ENCODE data around the gene VAV2.
A peak's percentile ranks its signal among the peaks of the same experiment; 100 is the strongest.

The VAV2 gene

GRCh38 chr9:133991964-133992779, at the start of gene VAV2:
VAV2 (minus strand) TSS chr9:133992324; CDS start chr9:133992278, 46 bp downstream.
- no peak for DNase-seq (ENCODE audit: low spot score)

- no peak for DNase-seq (ENCODE audit: low spot score)
Measured at GRCh38 chr9:134041649-134041962, 49.5 kb upstream of the VAV2 start.

- peak; percentile 46 for DNase-seq (ENCODE audit: low spot score)
Measured at GRCh38 chr9:134040781-134041648, 48.9 kb upstream of the VAV2 start.

GRCh38 chr9:134040176-134040565, 48.0 kb upstream of the VAV2 start:
- DNase-seq (ENCODE audit: low spot score): no peak

GRCh38 chr9:134039386-134040175, 47.5 kb upstream of the VAV2 start:
- no peak for DNase-seq (ENCODE audit: low spot score)

GRCh38 chr9:134037641-134038040, 45.5 kb upstream of the VAV2 start:
- DNase-seq (ENCODE audit: low spot score): no peak

- DNase-seq (ENCODE audit: low spot score): no peak
Measured at GRCh38 chr9:134036130-134036529, 44.0 kb upstream of the VAV2 start.

GRCh38 chr9:134035041-134036039, 43.2 kb upstream of the VAV2 start:
- DNase-seq (ENCODE audit: low spot score): no peak

GRCh38 chr9:134034215-134035040, 42.3 kb upstream of the VAV2 start:
- no peak for DNase-seq (ENCODE audit: low spot score)

- DNase-seq (ENCODE audit: low spot score): no peak
Measured at GRCh38 chr9:134033516-134034214, 41.5 kb upstream of the VAV2 start.

- no peak for DNase-seq (ENCODE audit: low spot score)
Measured at GRCh38 chr9:134032456-134033222, 40.5 kb upstream of the VAV2 start.

- DNase-seq (ENCODE audit: low spot score): no peak
Measured at GRCh38 chr9:134031783-134032182, 39.7 kb upstream of the VAV2 start.

GRCh38 chr9:134030821-134031470, 38.8 kb upstream of the VAV2 start:
- no peak for DNase-seq (ENCODE audit: low spot score)

GRCh38 chr9:134029248-134030226, 37.4 kb upstream of the VAV2 start:
- no peak for DNase-seq (ENCODE audit: low spot score)

GRCh38 chr9:134028575-134029247, 36.6 kb upstream of the VAV2 start:
- DNase-seq (ENCODE audit: low spot score): no peak

- DNase-seq (ENCODE audit: low spot score): no peak
Measured at GRCh38 chr9:134028076-134028475, 36.0 kb upstream of the VAV2 start.

GRCh38 chr9:134027561-134027960, 35.4 kb upstream of the VAV2 start:
- no peak for DNase-seq (ENCODE audit: low spot score)

Data from hematopoietic multipotent progenitor cell treated with erythropoietin and hydrocortisone succinate and interleukin-3 and kit ligand, for 15 days (in vitro differentiated cells).